Gastrocnemius medialis (tissue), 4 donors: ENCODE results near the gene DYNC2H1. TPM values are rescaled to one million over a fixed set of nuclear protein-coding genes. Genes with fewer than 3 reads are reported as not detected.

Experiments
- ATAC-seq, 2 donors: fragments of 150-250 bp; one replicate each; pipeline ENCODE4 v1.9.1; 2016
- DNase-seq, 2 donors: peaks; one replicate each; pipeline ENCODE4 v3.0.0-alpha.2; 2019
- H3K27ac ChIP-seq, 4 donors: fragments of 200-600 bp; sonication (generic); 1 replicate in 1 of 4; 2 replicates in 3 of 4; pipeline ENCODE4 v1.5.1; 2016 to 2018; ENCODE audit warnings: mild to moderate bottlenecking in 2 of 4, moderate library complexity in 1 of 4
- H3K27me3 ChIP-seq, 3 donors: fragments of 200-600 bp; sonication (generic) in 2 of 3; 1 replicate in 1 of 3; 2 replicates in 2 of 3; pipeline versions ENCODE4 v1.5.1 to v1.6.0; 2016 to 2019; ENCODE audit warnings: mild to moderate bottlenecking in 1 of 3, moderate library complexity in 1 of 3
- H3K36me3 ChIP-seq, 2 donors: fragments of 200-600 bp; sonication (generic) in 1 of 2; one replicate each; pipeline ENCODE4 v1.5.1; 2017 to 2018
- H3K4me1 ChIP-seq, 2 donors: fragments of 200-600 bp; sonication (generic) in 1 of 2; one replicate each; pipeline ENCODE4 v1.5.1; 2016 to 2017; ENCODE audit warnings: mild to moderate bottlenecking in 2 of 2
- H3K4me3 ChIP-seq, 4 donors: fragments of 200-600 bp; sonication (generic) in 3 of 4; 1 replicate in 1 of 4; 2 replicates in 3 of 4; pipeline ENCODE4 v1.5.1; 2016 to 2019; ENCODE audit warnings: mild to moderate bottlenecking in 2 of 4
- H3K9me3 ChIP-seq, 3 donors: fragments of 200-600 bp; sonication (generic) in 2 of 3; 1 replicate in 1 of 3; 2 replicates in 2 of 3; pipeline ENCODE4 v1.5.1; 2016 to 2019
- CTCF ChIP-seq, 5 experiments: fragments of 450-650 bp in 3 of 5; fragments of 200-600 bp in 2 of 5; sonication (generic) in 2 of 5; IDR thresholded peaks in 4 of 5; conservative IDR thresholded peaks in 1 of 5; 1 replicate in 4 of 5; 2 replicates in 1 of 5; pipeline ENCODE4 v1.5.1; 2016 to 2019; ENCODE audit warnings: antibody characterized with exemption in 5 of 5, mild to moderate bottlenecking in 3 of 5, moderate library complexity in 3 of 5
- POLR2A ChIP-seq, 2 donors: fragments of 450-650 bp; IDR thresholded peaks; one replicate each; pipeline ENCODE4 v1.6.1; 2017; ENCODE audit warnings: antibody characterized with exemption in 2 of 2, mild to moderate bottlenecking in 2 of 2, moderate library complexity in 2 of 2
- in situ Hi-C, 4 donors: fragments of 200-750 bp; cut with MboI; loops; one replicate each; pipeline versions ENCODE4 v1.15.0 to v1.8.0; 2017; ENCODE audit warnings: low sequenced_read_pairs in 4 of 4
- intact Hi-C: fragments of 100-400 bp; cut with DNase I; formaldehyde crosslinking; loops from one replicate; pipeline ENCODE4 v1.15.1; 2023; ENCODE audit warnings: low total_unique reads
- total RNA-seq, 4 donors: library from RNA; depleted of rRNA; stranded (reverse); fragments of >200 nt; gene quantifications; one replicate each; pipeline versions ENCODE4 v1.1.0 to v1.2.3, GENCODE V29; 2016

The DYNC2H1 gene
- total RNA-seq, 4 donors from 2014 or later = 1.7 to 2.2 (median 1.9) TPM

- no peaks in the 10 kb centered on the region for H3K36me3 ChIP-seq
- intact Hi-C loops (no loop called here), in situ Hi-C loops (no loop called here)
- no peaks in the 10 kb centered on the region for H3K9me3 ChIP-seq
- no peak overlapping the region for H3K27ac ChIP-seq
- no peak overlapping the region for H3K4me3 ChIP-seq
- no peak for DNase-seq
- H3K27me3 ChIP-seq = no peaks in the 10 kb centered on the region
- TF ChIP-seq CTCF (IDR thresholded peaks at IDR 0.05 in 4 of 5, conservative IDR thresholded peaks at IDR 0.05 in 1 of 5) (no peak), POLR2A (IDR thresholded peaks at IDR 0.05) (no peak)
- no peak for ATAC-seq
- H3K4me1 ChIP-seq = no peaks in the 10 kb centered on the region
Observed at GRCh38 chr11:103170865-103171264, 61.6 kb downstream of the DYNC2H1 start.

- no peaks in the 10 kb centered on the region for H3K9me3 ChIP-seq
- no peaks in the 10 kb centered on the region for H3K4me1 ChIP-seq
- in situ Hi-C loops = no loop called here
- no peak for TF ChIP-seq CTCF (IDR thresholded peaks at IDR 0.05 in 4 of 5, conservative IDR thresholded peaks at IDR 0.05 in 1 of 5)
- TF ChIP-seq POLR2A (IDR thresholded peaks at IDR 0.05) = no peak
- DNase-seq = no peak
- no peaks in the 10 kb centered on the region for H3K27me3 ChIP-seq
- ATAC-seq = no peak
- H3K4me3 ChIP-seq = no peak overlapping the region
- no peaks in the 10 kb centered on the region for H3K36me3 ChIP-seq
- intact Hi-C loops = no loop called here
- H3K27ac ChIP-seq = no peak overlapping the region
Observed at GRCh38 chr11:103175461-103176129, 66.4 kb downstream of the DYNC2H1 start.

GRCh38 chr11:103183981-103184611, 74.9 kb downstream of the DYNC2H1 start:
- H3K27ac ChIP-seq = no peak overlapping the region
- in situ Hi-C loops (no loop called here), intact Hi-C loops (no loop called here)
- DNase-seq (no peak), ATAC-seq (no peak)
- H3K27me3 ChIP-seq = no peaks in the 10 kb centered on the region
- no peak overlapping the region for H3K4me3 ChIP-seq
- TF ChIP-seq POLR2A (IDR thresholded peaks at IDR 0.05) (no peak), CTCF (IDR thresholded peaks at IDR 0.05 in 4 of 5, conservative IDR thresholded peaks at IDR 0.05 in 1 of 5) (no peak)
- H3K4me1 ChIP-seq = no peaks in the 10 kb centered on the region
- no peaks in the 10 kb centered on the region for H3K9me3 ChIP-seq
- no peaks in the 10 kb centered on the region for H3K36me3 ChIP-seq

- Histone ChIP-seq H3K4me1 (no peaks in the 10 kb centered on the region), H3K27ac (no peak overlapping the region), H3K36me3 (no peaks in the 10 kb centered on the region), H3K27me3 (no peaks in the 10 kb centered on the region), H3K9me3 (no peaks in the 10 kb centered on the region), H3K4me3 (no peak overlapping the region)
- in situ Hi-C loops = no loop called here
- no peak for ATAC-seq
- DNase-seq = no peak
- intact Hi-C loops = loop anchor here (5.0 kb wide), 1 partner anchor 400 kb away; no protein-coding TSS in a partner anchor
- peak in 2 of 5 experiments; percentile 7 to 23 for TF ChIP-seq CTCF (IDR thresholded peaks at IDR 0.05 in 4 of 5, conservative IDR thresholded peaks at IDR 0.05 in 1 of 5)
- TF ChIP-seq POLR2A (IDR thresholded peaks at IDR 0.05) = no peak
Observed at GRCh38 chr11:103202048-103202651, 92.9 kb downstream of the DYNC2H1 start.
